Fibroblast of peridontal ligament (primary cell): Measurements from ENCODE around the gene TGFBR2.
"Not testable (repeated sequence)": the region's sequence is repeated elsewhere in the genome, so short reads cannot be mapped to it uniquely, and the experiment has no call there.

Source experiments
- DNase-seq: peaks from one replicate; pipeline ENCODE4 v3.0.0-alpha.2; 2010; ENCODE audit errors: extremely low read depth

TGFBR2 gene

GRCh38 chr3:30619318-30619717 is 12.9 kb downstream of the TGFBR2 start:
- DNase-seq: no peak

DNA sequence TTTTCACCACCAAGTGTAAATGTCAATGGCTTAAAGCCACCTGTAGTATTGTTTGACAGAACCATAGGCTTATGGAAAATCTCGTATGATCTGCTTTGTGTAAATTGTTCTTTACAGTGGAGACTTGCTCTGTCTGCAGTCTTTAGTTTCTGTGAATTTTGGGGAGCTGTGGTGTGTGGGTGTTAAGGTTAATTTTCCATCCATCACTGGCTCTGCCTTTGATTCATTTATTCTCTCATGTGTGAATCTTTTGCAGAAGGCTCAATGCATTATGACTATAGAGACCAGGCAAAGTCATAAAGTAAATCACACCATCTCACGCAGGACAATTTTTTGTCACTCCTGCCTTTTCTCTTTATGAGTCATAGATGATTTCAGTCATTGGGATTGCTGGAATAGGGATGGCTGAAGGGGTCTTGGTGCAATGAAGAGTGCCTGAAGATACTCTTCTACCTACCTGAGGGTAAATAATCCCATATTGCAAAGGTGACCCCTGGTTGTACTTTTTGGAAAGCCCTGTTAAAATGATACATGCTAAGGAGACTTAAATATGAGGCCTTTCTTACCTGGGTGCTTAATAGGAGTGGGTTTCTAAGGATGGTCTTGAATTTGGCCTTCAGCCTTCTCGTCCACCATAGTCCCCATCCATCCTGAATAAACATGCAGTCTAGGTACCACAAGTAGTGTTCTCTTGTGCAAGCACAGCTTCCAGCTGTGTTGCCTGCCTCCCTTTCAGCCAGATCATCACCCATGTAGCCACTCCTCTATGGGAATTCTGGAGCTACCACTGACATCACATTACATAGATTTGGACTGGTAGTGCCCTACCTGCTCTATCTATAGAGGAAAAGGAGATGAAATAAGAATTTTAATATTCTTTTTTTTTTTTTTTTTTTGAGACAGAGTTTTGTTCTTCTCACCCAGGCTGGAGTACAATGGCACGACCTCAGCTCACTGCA is 14.3 kb downstream of the TGFBR2 start:
- DNase-seq: no peak

- no peak for DNase-seq
Observed at GRCh38 chr3:30621576-30621975, 15.2 kb downstream of the TGFBR2 start.

- no peak for DNase-seq
Observed at GRCh38 chr3:30622047-30622545, 15.7 kb downstream of the TGFBR2 start.

GRCh38 chr3:30622790-30623189 is 16.4 kb downstream of the TGFBR2 start:
- DNase-seq: no peak

- DNase-seq: no peak
Observed at GRCh38 chr3:30623351-30623750, 16.9 kb downstream of the TGFBR2 start.

- DNase-seq: not testable (repeated sequence)
Observed at GRCh38 chr3:30624480-30624879, 18.1 kb downstream of the TGFBR2 start.

GRCh38 chr3:30625541-30626438 is 19.4 kb downstream of the TGFBR2 start:
- DNase-seq: peak; percentile 76

GRCh38 chr3:30626443-30627180 is 20.2 kb downstream of the TGFBR2 start:
- peak; percentile 75 for DNase-seq

DNA sequence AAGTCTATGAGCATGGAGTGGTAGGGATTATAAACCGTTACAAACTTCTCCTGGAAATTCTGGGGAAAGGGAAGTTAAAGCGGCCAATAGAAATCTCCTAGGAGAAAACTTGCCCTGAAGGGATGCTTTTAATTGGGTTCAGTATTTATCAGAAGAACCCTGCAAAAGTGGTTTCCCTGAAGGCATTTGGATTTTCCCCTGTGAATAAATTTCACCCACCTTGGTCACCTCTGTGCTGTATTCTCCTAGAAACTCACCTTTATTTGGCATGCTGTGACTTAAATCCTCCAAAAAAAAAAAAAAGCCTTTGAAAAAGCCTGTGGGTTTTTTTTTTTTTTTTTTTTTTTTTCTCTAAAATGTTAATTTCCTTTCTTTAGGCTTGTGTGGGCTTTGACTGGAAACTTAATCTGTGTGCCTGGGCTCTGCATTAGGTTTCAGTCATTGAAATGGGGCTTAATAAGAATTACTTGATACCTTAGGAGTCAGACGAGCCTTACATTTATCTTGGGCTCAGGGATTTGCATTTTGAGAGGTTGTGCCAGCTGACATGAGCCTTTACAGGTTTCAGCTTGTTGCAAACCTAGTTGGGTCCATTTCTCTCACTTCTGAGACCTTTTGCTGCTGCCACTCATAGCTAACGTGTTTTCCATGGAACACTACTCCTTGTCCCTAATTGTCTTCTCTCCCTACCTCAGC is 22.0 kb downstream of the TGFBR2 start:
- DNase-seq: no peak

DNA sequence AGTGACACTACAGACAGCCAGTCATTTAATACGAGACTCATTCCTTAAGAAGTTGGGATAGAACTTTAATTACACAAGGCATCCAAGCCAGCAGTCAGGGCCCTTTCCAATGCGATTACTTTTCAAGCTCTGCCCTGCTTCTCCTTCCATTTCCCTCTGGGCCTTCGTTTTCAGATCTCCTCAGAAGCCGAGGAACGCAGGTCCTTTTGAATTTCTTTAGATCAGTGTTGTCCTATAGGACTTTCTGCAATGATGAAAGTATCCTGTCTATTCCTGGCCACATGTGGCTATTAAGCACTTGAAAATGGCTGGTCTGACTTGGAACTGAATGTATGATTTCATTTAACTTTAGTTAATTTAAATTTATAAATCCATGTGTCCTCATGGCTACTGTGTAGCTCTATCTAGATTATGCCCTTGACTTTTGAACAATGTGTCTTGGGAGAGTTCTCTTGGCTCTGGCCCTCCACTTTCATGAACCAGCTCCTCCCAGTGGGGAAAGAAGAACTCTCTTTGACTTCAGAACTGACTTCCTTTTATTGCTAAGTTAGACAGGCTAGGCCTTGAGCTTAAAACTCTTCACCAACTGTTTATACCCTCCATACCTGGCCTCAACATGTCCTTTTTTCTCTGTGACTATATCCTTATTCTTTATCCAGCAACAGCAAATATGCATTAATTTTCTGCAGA is 22.6 kb downstream of the TGFBR2 start:
- peak; percentile 40 for DNase-seq

GRCh38 chr3:30629746-30630145 is 23.3 kb downstream of the TGFBR2 start:
- DNase-seq: no peak

- no peak for DNase-seq
Observed at GRCh38 chr3:30630238-30631030, 24.0 kb downstream of the TGFBR2 start.

DNA sequence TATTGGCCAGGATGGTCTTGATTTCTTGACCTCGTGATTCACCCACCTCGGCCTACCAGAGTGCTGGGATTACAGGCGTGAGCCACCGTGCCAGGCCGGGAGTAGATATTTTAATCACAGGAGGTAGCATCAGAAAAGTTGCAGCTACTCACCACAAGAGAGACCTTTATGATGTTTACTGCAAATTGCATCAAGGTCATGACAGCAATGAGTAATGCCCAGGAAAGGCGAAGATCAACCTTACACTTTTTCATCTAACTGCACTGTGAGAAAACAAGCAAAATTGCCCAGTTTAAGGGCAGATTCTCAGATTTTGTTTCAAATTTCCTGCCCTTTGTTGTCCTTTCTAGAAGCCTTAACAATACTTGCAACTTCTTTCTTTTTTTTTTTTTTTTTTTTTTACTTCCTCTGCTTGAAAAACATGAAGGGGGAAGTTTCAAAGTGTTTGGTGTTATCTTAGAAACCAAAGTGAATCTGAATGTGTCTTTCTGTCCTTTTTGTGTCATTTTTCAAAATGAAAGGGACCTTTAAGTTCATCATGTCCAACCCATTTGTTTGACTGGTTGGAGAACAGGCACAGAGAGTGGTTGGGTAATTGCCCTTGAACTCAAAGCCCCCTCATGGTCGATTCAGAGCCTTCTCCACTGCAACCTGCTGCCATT is 25.0 kb downstream of the TGFBR2 start:
- DNase-seq: no peak

GRCh38 chr3:30632065-30632464 is 25.7 kb downstream of the TGFBR2 start:
- no peak for DNase-seq

DNA sequence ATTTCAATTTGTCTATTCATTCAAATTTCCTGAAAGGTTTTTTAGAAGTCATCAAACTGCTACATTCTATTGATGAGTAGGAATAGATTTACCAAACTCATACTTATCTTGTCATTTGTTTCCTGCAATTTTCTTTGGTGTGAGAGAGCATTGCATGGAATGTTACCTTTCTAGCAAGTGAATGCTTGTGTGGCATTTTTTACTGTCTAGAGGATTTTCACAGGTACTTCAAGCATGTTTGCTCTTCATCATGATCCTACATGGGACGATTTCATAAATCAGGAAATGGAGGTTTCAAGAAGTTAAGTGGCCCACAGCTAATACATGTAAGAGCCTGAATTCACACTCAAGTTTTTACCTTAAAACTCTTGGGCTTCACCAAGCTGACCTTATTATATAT is 26.1 kb downstream of the TGFBR2 start:
- no peak for DNase-seq

DNA sequence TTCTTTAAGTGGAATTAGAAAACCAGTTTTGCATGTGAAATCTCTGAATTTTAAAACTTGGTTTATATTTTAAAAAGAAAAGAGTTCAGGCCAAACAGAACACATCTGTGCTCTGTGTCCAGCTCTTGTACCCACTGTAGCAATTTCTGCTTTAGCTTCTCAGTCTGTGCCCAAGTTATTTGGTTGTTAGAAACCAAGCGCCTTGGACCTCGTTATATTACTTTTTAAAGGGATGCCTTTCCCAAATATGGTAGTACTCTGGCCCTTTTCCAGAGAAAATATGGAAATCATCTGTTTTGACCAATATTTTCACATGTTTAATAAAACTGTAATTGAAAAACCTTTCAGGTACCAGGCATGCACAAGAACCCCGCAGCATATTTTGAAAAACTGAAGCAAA is 27.3 kb downstream of the TGFBR2 start:
- no peak for DNase-seq

DNA sequence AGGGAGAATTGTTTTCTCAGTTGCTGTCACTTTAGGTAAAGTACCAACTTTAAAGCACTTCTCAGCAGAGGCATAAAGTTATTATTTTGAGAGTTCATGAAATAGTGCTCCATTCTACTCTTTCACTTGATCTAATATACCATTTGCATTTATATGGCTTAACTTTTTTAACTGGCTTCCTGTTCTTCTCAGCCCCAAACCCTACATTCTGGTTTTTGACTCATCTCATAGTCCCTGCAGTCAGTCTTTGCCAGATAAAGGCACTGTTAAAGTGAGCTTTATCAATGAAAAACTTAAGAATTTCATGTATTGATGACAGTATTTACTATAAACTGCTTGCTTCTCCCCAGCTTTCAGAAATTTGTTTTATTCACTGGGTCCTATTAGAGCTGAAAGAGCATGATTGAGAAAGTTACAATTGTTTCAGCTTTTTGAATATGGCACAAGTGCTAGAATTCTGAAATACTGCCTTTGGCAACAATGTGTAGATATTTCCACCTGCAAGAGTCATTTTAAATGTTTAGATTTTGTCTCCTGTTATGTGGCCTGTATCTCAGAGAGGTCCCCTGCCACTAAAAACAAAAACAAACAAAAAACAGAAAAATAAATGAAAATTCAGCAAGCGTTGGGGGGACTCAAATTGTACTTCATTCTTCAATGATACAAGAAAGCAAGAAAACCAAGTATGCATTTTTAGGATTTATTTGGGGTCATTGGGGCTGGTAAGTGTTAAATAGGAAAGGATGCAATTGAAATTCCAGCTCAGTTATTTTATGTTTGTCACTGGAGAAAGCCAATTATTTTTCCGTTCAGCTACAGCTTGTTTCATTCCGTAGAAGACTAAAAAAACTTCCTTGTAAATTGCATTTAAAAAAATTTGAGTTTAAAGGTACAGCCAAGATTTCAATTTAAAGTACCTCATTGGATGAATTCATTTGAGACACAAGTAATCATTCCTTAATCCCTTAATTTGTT is 28.6 kb downstream of the TGFBR2 start:
- DNase-seq: no peak
